GM18505 (cell line): Measurements from ENCODE around the gene CNIH2.
A peak's percentile ranks its signal among the peaks of the same experiment; 100 is the strongest.

ENCODE experiments used
- ATAC-seq: cut with Tn5 transposase; IDR thresholded peaks from one replicate; pipeline ENCODE4 v1.9.1; 2021; ENCODE audit not compliant: unreplicated experiment
- POLR2A ChIP-seq: IDR thresholded peaks from 4 replicates; pipeline ENCODE4 v1.6.1; 2011; ENCODE audit warnings: borderline replicate concordance; ENCODE audit not compliant: insufficient read depth, insufficient read length; ENCODE audit errors: extremely low read depth

Gene CNIH2

GRCh38 chr11:66277471-66278362 lies at the start of gene CNIH2:
CNIH2 (plus strand) TSS chr11:66278175; CDS start chr11:66278457, 282 bp downstream.
- ATAC-seq, result no peak
- TF ChIP-seq POLR2A, result peak; percentile 32

DNA sequence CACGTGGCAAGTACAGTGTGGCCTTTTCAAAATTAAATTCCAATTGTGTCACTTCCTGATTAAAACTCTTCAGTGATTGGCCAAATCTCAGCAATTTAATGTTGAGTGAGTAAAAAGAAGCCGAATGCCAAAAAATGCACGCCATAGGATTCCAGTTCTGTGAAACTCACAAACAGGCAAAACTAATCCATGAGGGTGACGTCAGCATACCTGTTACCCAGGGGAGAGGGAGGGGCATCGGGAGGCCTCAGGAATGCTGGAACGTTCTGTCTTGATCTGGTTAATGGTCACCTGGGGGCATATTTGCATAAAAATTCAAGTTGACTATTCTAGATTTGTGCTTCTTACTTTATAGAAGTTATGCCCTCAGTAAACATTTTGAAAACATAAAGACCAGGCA lies 49.5 kb upstream of the CNIH2 start:
- ATAC-seq, result no peak
- TF ChIP-seq POLR2A, result no peak

DNA sequence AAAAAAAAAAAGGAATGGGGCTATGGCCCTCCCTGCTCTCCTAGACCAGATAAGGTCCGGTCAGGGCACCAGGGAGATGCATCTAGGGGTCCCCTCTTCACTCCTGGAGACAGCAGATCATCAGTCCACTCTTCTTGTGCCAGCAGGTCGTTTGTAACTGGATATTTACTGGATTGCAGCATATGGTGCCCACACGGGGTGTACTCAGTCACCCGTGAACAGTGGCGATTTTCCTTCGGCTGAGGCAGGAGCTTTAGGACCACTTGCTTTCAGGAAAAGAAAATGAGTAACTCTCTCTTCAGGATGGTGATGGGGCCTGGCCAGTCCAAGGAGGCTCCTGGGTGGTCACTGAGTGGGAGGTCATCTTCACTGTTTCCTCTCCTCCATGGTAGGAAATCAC lies 47.8 kb upstream of the CNIH2 start:
- no peak for TF ChIP-seq POLR2A
- no peak for ATAC-seq

- no peak for ATAC-seq
- TF ChIP-seq POLR2A, result no peak
These were observed 47.0 kb upstream of the CNIH2 start for GRCh38 chr11:66230978-66231377.

GRCh38 chr11:66231561-66231960 lies 46.4 kb upstream of the CNIH2 start:
- no peak for ATAC-seq

GRCh38 chr11:66232769-66233168 lies 45.2 kb upstream of the CNIH2 start:
- ATAC-seq, result no peak
- TF ChIP-seq POLR2A, result no peak

More at GRCh38 chr11:66231561-66231960, 46.4 kb upstream of the CNIH2 start:
- TF ChIP-seq POLR2A, result no peak

GRCh38 chr11:66233301-66233700 lies 44.7 kb upstream of the CNIH2 start:
- ATAC-seq, result no peak
- TF ChIP-seq POLR2A, result no peak

GRCh38 chr11:66235141-66235540 lies 42.8 kb upstream of the CNIH2 start:
- ATAC-seq, result no peak
- TF ChIP-seq POLR2A, result no peak

GRCh38 chr11:66237867-66238266 lies 40.1 kb upstream of the CNIH2 start:
- ATAC-seq, result no peak
- TF ChIP-seq POLR2A, result no peak

DNA sequence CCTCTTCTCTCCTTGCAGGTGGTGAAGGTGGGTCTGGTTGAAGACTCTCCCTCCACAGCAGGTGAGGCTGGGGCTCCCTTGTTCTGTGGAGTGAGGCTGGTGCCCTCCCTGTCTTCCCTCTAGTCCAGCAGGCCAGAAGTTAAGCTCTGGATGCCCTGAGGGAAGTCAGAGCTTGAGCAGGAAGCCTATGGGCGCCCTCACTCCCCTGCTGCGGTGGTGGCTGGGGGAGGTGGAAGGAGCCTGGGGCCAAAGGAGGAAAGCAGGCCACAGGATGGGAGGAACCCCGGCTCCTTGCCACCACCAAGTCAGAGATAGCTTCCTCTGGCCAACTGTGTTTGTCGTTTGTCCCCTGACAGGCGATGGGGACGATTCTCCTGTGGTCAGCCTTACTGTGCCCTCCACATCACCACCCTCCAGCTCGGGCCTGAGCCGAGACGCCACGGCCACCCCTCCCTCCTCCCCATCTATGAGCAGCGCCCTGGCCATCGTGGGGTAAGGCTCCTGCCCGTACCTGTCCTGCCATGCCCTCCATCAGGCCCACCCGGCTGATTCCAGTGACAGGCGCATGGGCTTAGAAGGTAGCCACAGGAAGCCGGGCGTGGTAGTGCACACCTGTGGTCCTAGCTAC lies 39.1 kb upstream of the CNIH2 start:
- ATAC-seq, result no peak
- TF ChIP-seq POLR2A, result no peak

DNA sequence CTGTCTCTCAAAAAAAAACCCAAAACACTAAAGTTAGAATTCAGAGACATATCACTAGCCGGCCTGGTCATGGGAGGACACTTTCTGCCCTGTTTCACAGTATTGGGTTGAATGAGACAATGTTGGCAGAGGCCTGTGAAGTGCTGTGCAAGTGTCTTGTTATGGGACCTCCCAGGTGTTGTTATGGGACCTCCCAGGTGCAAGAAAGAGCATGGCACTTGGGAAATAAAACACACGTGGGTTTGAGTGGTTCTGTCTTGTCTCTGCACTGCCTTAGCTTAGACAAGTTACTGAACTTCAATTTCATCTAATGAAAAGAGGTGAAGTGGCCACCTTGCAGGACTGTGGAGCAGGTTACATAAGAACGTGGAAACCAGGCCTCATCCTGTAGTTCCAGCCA lies 38.5 kb upstream of the CNIH2 start:
- ATAC-seq, result no peak
- TF ChIP-seq POLR2A, result no peak

- no peak for ATAC-seq
- TF ChIP-seq POLR2A, result no peak
These were observed 37.8 kb upstream of the CNIH2 start for GRCh38 chr11:66239998-66240780.

DNA sequence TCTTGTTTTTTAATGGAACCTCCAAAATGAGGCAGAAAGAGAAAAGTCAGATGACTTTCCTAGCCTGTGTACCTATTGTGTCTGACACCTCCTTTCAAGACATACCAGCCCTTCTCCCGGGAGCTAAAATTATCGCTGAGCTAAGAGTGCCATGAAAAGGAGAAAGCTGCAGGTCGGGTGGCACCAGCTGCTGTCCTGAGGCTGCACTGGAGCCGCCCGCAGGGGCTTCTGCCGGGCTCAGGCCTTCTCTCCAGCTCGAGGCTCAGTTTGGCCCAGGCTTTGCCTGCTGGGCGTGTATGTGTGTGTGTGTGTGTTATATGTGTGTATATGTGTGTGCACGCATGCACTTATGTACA lies 37.2 kb upstream of the CNIH2 start:
- ATAC-seq, result no peak
- TF ChIP-seq POLR2A, result no peak
